IMR-90 (cell line): ENCODE results near the gene FAAP20.

Experiments
- CEBPB ChIP-seq: IDR thresholded peaks from 2 replicates; pipeline ENCODE4 v1.6.1; 2012; ENCODE audit warnings: low read depth, low read length, improper control_type of control experiment
- CTCF ChIP-seq: conservative IDR thresholded peaks from 2 replicates; pipeline ENCODE4 v1.5.1; 2012; ENCODE audit warnings: mild to moderate bottlenecking, low read depth, low read length, improper control_type of control experiment
- POLR2A ChIP-seq: IDR thresholded peaks from 2 replicates; pipeline ENCODE4 v1.6.1; 2012; ENCODE audit warnings: mild to moderate bottlenecking, low read depth, low read length
- SMC3 ChIP-seq: fragments of 150-350 bp; IDR thresholded peaks from 2 replicates; pipeline ENCODE4 v1.6.1; 2016; ENCODE audit warnings: low read depth, mild to moderate bottlenecking, antibody characterized with exemption, low read length, moderate library complexity

DNA sequence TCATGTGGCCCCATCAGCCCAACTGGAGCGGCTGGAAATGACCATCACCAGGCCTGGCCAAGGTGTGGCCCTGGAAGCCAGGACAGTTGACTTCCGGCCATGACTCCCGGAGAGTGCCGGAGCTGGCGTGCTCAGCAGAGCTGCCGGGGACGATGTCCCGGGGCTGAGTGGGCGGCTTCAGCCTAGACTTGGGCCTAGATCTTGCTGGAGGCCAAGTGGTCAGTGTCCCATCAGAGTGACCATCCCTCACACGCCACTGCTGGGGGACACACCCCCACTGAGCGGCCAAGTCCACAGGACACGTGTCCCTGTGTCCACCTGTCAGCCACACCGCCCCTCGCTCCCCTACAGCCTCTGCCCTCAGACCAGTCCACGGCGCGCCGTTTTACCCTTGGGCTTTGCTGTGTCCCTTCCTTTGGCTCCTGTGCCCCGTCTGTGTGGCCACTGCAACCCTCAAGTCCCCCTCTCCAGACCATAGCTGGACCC is 4.0 kb downstream of the FAAP20 start:
- no peak for TF ChIP-seq CTCF
- TF ChIP-seq POLR2A = no peak
- no peak for TF ChIP-seq SMC3
- TF ChIP-seq CEBPB = no peak
